Ovary (tissue), 9 donors: ENCODE measurements around the gene OR6Y1. TPM values are rescaled to one million over a fixed set of nuclear protein-coding genes. Genes with fewer than 3 reads are reported as not detected.

Experiments used
- DNase-seq, 5 donors: peaks; one replicate each; pipeline ENCODE4 v3.0.0-alpha.2; 2019 to 2020
- H3K27ac ChIP-seq, 2 donors: fragments of 200-600 bp; one replicate each; pipeline versions ENCODE4 v1.5.1 to v1.8.0; 2019 to 2022
- H3K27me3 ChIP-seq: fragments of 200-600 bp; one replicate; pipeline ENCODE4 v1.8.0; 2022
- H3K36me3 ChIP-seq: fragments of 200-600 bp; sonication (generic); one replicate; pipeline ENCODE4 v1.5.1; 2019
- H3K4me1 ChIP-seq: one replicate; pipeline ENCODE4 v1.8.1; 2013; ENCODE audit warnings: mild to moderate bottlenecking, moderate library complexity; ENCODE audit not compliant: insufficient read depth
- H3K4me3 ChIP-seq: fragments of 200-600 bp; sonication (generic); one replicate; pipeline ENCODE4 v1.5.1; 2017
- H3K9me3 ChIP-seq, 2 donors: fragments of 200-600 bp in 1 of 2; sonication (generic) in 1 of 2; one replicate each; pipeline versions ENCODE4 v1.5.1 to v1.8.1; 2013 to 2019; ENCODE audit warnings: mild to moderate bottlenecking in 1 of 2, moderate library complexity in 1 of 2
- EP300 ChIP-seq: sonication (generic); formaldehyde crosslinking; IDR thresholded peaks from one replicate; pipeline ENCODE4 v1.6.1; 2017; ENCODE audit warnings: antibody characterized with exemption
- POLR2A ChIP-seq: fragments of 450-650 bp; IDR thresholded peaks from one replicate; pipeline ENCODE4 v1.6.1; 2017; ENCODE audit warnings: antibody characterized with exemption, mild to moderate bottlenecking, moderate library complexity
- WGBS, 3 donors: extraction: QIAGEN DNeasy Blood & Tissue Kit in 1 of 3; methylation state at CpG; one replicate each; pipeline versions ENCODE4 v1.1.5 to v1.1.7; 2013 to 2017; 5-methylcytosine and 5-hydroxymethylcytosine counted together
- intact Hi-C, 4 donors: fragments of 100-400 bp; cut with DNase I; formaldehyde crosslinking; loops; one replicate each; pipeline versions ENCODE4 v1.11.0 to v1.15.1; 2022 to 2023
- polyA plus RNA-seq, 2 donors: library from polyadenylated mRNA; stranded (reverse); fragments of 200-250 nt in 1 of 2; fragments of 350-450 nt in 1 of 2; fragmentation: Illumina TruSeq in 1 of 2; extraction: RNeasy Lipid Tissue Mini Kit (QIAGEN cat#74804) in 1 of 2; gene quantifications; one replicate each; pipeline ENCODE4 v1.2.3, GENCODE V29; 2013 to 2014
- total RNA-seq, 7 donors: library from RNA; depleted of rRNA in 2 of 7; stranded (reverse); fragments of >200 nt in 2 of 7; fragmentation: NEBNext Ultra II Directional in 3 of 7; extraction: Animal tissue kit (Norgen Biotek cat#: 25700) in 3 of 7; gene quantifications; one replicate each; pipeline versions ENCODE4 v1.1.0 to v1.2.4, GENCODE V29; 2016 to 2023
- TF ChIP-seq, protein P1 (sequence below), 3 donors: fragments of 450-650 bp in 2 of 3; fragments of 200-600 bp in 1 of 3; IDR thresholded peaks; one replicate each; pipeline versions ENCODE4 v1.5.1 to v1.8.0; 2016 to 2022; ENCODE audit warnings: antibody characterized with exemption in 3 of 3, mild to moderate bottlenecking in 1 of 3
- donor health status: DM: no; HTN: no; CAD: no; lungs with moderate emphysema.
- donor health status: DM: no; HTN: no; CAD: no.
- donor health status: Bipolar disorder and iron deficiency.
- donor health status: DM: yes; HTN: yes; CAD: no.
- donor health status: DM: no; HTN: no; CAD: no.
- donor health status: DM: yes; HTN: yes; CAD: no.

Gene OR6Y1
- total and polyA plus RNA-seq, 9 donors = not detected

- intact Hi-C loops = no loop called here
- H3K4me3 ChIP-seq = no peak overlapping the region
- H3K27ac ChIP-seq = no peak overlapping the region
- DNase-seq = no peak
- TF ChIP-seq, protein P1, sequence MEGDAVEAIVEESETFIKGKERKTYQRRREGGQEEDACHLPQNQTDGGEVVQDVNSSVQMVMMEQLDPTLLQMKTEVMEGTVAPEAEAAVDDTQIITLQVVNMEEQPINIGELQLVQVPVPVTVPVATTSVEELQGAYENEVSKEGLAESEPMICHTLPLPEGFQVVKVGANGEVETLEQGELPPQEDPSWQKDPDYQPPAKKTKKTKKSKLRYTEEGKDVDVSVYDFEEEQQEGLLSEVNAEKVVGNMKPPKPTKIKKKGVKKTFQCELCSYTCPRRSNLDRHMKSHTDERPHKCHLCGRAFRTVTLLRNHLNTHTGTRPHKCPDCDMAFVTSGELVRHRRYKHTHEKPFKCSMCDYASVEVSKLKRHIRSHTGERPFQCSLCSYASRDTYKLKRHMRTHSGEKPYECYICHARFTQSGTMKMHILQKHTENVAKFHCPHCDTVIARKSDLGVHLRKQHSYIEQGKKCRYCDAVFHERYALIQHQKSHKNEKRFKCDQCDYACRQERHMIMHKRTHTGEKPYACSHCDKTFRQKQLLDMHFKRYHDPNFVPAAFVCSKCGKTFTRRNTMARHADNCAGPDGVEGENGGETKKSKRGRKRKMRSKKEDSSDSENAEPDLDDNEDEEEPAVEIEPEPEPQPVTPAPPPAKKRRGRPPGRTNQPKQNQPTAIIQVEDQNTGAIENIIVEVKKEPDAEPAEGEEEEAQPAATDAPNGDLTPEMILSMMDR (IDR thresholded peaks at IDR 0.05) = no peak
- TF ChIP-seq EP300 (no peak), POLR2A (no peak)
- 72 to 78% (median 76%) methylated on average over 2 of the region's 2 CpGs for WGBS, 3 donors
- H3K9me3 ChIP-seq = no peaks in the 10 kb centered on the region
- H3K4me1 ChIP-seq = no peaks in the 10 kb centered on the region
- no peaks in the 10 kb centered on the region for H3K27me3 ChIP-seq
- no peaks in the 10 kb centered on the region for H3K36me3 ChIP-seq
Observed at GRCh38 chr1:158564608-158565007, 10.4 kb upstream of the OR6Y1 start.

DNA sequence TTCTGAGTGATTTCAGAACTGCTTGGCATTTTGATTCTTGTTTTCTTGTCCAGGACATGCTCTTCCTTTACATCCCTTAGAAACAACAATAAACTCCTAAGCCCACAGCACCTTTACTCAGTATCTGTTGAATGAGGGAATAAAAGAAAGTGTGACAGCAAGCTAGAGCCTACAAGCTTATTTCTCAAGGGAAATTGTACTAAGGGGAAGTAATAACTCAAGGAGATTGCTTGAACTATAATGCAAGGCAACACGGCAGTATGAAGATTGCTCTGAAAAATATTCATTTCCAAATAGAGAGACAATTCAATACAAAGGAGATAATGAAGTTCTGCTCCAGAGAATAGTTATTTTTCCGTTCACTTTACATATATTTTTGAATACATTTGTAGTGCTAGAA, 9.6 kb upstream of the OR6Y1 start:
- H3K27ac ChIP-seq = no peak overlapping the region
- no peaks in the 10 kb centered on the region for H3K9me3 ChIP-seq
- TF ChIP-seq, protein P1 (IDR thresholded peaks at IDR 0.05) = no peak
- TF ChIP-seq EP300 (no peak), POLR2A (no peak)
- no peak for DNase-seq
- 67 to 73% (median 72%) methylated on average over 2 of the region's 2 CpGs for WGBS, 3 donors
- H3K36me3 ChIP-seq = no peaks in the 10 kb centered on the region
- intact Hi-C loops = no loop called here
- no peak overlapping the region for H3K4me3 ChIP-seq
- H3K27me3 ChIP-seq = no peaks in the 10 kb centered on the region
- no peaks in the 10 kb centered on the region for H3K4me1 ChIP-seq

- WGBS, 3 donors = 14 to 29% (median 27%) methylated on average over 1 of the region's 1 CpG
- intact Hi-C loops = no loop called here
- H3K27ac ChIP-seq = no peak overlapping the region
Observed at GRCh38 chr1:158559696-158560095, 5.5 kb upstream of the OR6Y1 start.

GRCh38 chr1:158552296-158552695, 1.9 kb downstream of the OR6Y1 start:
- H3K27ac ChIP-seq = no peak overlapping the region
- no peaks in the 10 kb centered on the region for H3K36me3 ChIP-seq
- DNase-seq = no peak
- H3K27me3 ChIP-seq = no peaks in the 10 kb centered on the region
- 72 to 83% (median 76%) methylated on average over 1 of the region's 1 CpG for WGBS, 3 donors
- TF ChIP-seq EP300 (no peak), POLR2A (no peak)
- TF ChIP-seq, protein P1 (IDR thresholded peaks at IDR 0.05) = no peak
- no peak overlapping the region for H3K4me3 ChIP-seq
- no peaks in the 10 kb centered on the region for H3K9me3 ChIP-seq
- no peaks in the 10 kb centered on the region for H3K4me1 ChIP-seq
- intact Hi-C loops = no loop called here

More at GRCh38 chr1:158559696-158560095, 5.5 kb upstream of the OR6Y1 start:
- Histone ChIP-seq H3K4me3 (no peak overlapping the region), H3K36me3 (no peaks in the 10 kb centered on the region), H3K4me1 (no peaks in the 10 kb centered on the region), H3K9me3 (no peaks in the 10 kb centered on the region), H3K27me3 (no peaks in the 10 kb centered on the region)
- no peak for TF ChIP-seq POLR2A
- TF ChIP-seq EP300 = no peak
- TF ChIP-seq, protein P1 (IDR thresholded peaks at IDR 0.05) = no peak
- no peak for DNase-seq

DNA sequence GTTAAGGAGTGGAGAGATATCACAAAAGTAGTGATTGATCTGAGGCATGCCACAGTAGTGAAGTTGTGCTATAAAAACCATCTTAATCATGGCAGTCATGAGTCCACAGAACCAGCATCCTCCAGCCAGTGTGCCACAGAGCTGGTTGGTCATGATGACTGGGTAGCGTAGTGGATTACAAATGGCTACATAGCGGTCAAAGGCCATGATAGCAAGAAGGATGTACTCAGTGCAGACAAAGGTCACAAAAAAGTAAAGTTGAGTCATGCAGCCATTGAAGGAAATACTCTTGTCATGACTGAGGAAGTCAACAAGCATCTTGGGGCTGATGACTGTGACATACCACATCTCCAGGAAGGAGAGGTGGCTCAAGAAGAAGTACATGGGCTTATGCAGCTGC, 6.7 kb downstream of the OR6Y1 start:
- Histone ChIP-seq H3K27me3 (no peaks in the 10 kb centered on the region), H3K4me1 (no peaks in the 10 kb centered on the region), H3K4me3 (no peak overlapping the region), H3K27ac (no peak overlapping the region), H3K9me3 (no peaks in the 10 kb centered on the region), H3K36me3 (no peaks in the 10 kb centered on the region)
- no peak for DNase-seq
- 95 to 98% (median 95%) methylated on average over 2 of the region's 2 CpGs for WGBS, 3 donors
- intact Hi-C loops = no loop called here
- no peak for TF ChIP-seq POLR2A
- TF ChIP-seq, protein P1 (IDR thresholded peaks at IDR 0.05) = no peak
- TF ChIP-seq EP300 = no peak
